Loucy (cell line): Measurements from ENCODE around the gene PCBD1.

Source experiments
- H2AFZ ChIP-seq: fragments of 200-600 bp; sonication (generic); 2 replicates; pipeline ENCODE4 v1.6.0; 2016; ENCODE audit warnings: antibody characterized with exemption, mild to moderate bottlenecking, low read length, moderate library complexity
- H3F3A ChIP-seq: fragments of 200-600 bp; 2 replicates; pipeline ENCODE4 v1.6.0; 2016; ENCODE audit warnings: antibody characterized with exemption, low read depth, mild to moderate bottlenecking
- H3K27me3 ChIP-seq: fragments of 200-600 bp; sonication (generic); 2 replicates; pipeline ENCODE4 v1.6.1; 2014; ENCODE audit warnings: low read length, mild to moderate bottlenecking; ENCODE audit not compliant: insufficient read depth, poor library complexity, severe bottlenecking
- H3K36me3 ChIP-seq: fragments of 200-600 bp; sonication (generic); 2 replicates; pipeline ENCODE4 v1.6.1; 2016; ENCODE audit warnings: low read length; ENCODE audit not compliant: insufficient read depth
- H3K4me1 ChIP-seq: fragments of 200-600 bp; sonication (generic); 2 replicates; pipeline ENCODE4 v1.5.1; 2014; ENCODE audit warnings: low read length, mild to moderate bottlenecking; ENCODE audit not compliant: insufficient read depth, poor library complexity, severe bottlenecking
- H3K4me2 ChIP-seq: fragments of 200-600 bp; sonication (generic); 2 replicates; pipeline ENCODE4 v1.6.0; 2014; ENCODE audit warnings: antibody characterized with exemption, low read length, low read depth, mild to moderate bottlenecking; ENCODE audit not compliant: poor library complexity, severe bottlenecking
- H3K4me3 ChIP-seq: fragments of 200-600 bp; sonication (generic); 2 replicates; pipeline ENCODE4 v1.5.1; 2014; ENCODE audit warnings: low read length, mild to moderate bottlenecking, mixed read lengths; ENCODE audit not compliant: poor library complexity, severe bottlenecking
- H3K79me2 ChIP-seq: fragments of 200-600 bp; sonication (generic); 2 replicates; pipeline ENCODE4 v1.6.1; 2014; ENCODE audit warnings: low read length; ENCODE audit not compliant: insufficient read depth
- H3K9ac ChIP-seq: fragments of 200-600 bp; sonication (generic); 2 replicates; pipeline ENCODE4 v1.6.0; 2014; ENCODE audit warnings: mild to moderate bottlenecking, low read depth, low read length, moderate library complexity; ENCODE audit not compliant: poor library complexity, severe bottlenecking
- H3K9me2 ChIP-seq: fragments of 200-600 bp; sonication (generic); replicated peaks from 2 replicates; pipeline ENCODE4 v1.6.1; 2016; ENCODE audit warnings: low read depth, low read length, mixed read lengths
- H3K9me3 ChIP-seq: fragments of 200-600 bp; sonication (generic); 2 replicates; pipeline ENCODE4 v1.6.1; 2014; ENCODE audit warnings: mild to moderate bottlenecking, antibody characterized with exemption, low read length, low read depth; ENCODE audit not compliant: insufficient read depth
- H4K20me1 ChIP-seq: fragments of 200-600 bp; sonication (generic); 2 replicates; pipeline ENCODE4 v1.6.0; 2014; ENCODE audit warnings: antibody characterized with exemption, low read length, mild to moderate bottlenecking; ENCODE audit not compliant: insufficient read depth, poor library complexity, severe bottlenecking
- EZH2phosphoT487 ChIP-seq: fragments of 200-600 bp; IDR thresholded peaks from 2 replicates; pipeline ENCODE4 v1.6.1; 2018; ENCODE audit warnings: antibody characterized with exemption, mild to moderate bottlenecking, moderate library complexity, borderline replicate concordance
- TF ChIP-seq, protein P1 (sequence below): fragments of 200-600 bp; sonication (generic); conservative IDR thresholded peaks from 2 replicates; pipeline ENCODE4 v1.5.1; 2014; ENCODE audit warnings: mild to moderate bottlenecking, antibody characterized with exemption, low read length

The PCBD1 gene

DNA sequence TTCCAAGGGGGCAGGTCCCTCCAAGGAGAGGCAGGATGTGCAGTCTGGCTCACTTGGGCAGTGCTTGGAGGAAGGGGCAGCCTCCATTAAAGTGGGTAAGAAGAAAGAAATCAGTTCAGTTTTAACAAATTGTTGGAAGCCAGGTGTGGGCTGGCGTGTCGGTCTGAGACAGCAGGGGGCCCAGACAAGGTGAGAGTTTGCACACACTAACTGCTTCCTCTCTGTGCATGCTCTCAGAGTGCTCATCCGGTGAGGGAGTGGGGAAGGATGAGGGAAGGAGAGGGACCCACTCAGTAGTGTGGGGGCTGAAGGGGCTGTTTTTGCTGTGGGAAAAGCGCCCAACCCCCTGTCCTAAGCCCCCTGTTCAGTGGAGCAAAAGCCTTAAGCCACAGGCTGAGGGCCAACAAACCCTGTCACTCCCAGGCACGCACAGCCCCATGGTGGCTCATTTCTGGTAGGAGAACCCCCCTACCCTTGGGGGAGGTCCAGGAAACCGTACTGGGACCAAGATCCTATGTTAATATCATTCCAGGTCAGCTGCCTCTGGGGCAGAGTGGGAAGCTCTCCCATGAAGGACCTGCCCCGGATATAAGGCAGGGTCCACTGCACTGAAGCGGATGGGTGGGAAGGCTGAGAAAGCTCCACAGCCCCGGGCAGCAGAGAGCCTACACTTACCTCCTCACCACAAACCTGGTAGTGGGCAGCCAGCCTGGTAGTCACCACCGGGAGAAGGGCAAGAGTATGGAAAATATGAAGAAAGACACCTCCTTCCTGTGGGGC, 5.1 kb upstream of the PCBD1 start:
- Histone ChIP-seq H4K20me1 (no peaks in the 10 kb centered on the region), H3K79me2 (no peaks in the 10 kb centered on the region), H2AFZ (no peak overlapping the region), H3K9me2 (no peaks in the 10 kb centered on the region), H3K4me1 (peaks cover 6% of the 10 kb centered on the region), H3K36me3 (no peaks in the 10 kb centered on the region), H3K4me2 (no peak overlapping the region), H3K4me3 (no peak overlapping the region), H3F3A (no peaks in the 10 kb centered on the region), H3K27me3 (no peaks in the 10 kb centered on the region), H3K9ac (no peak overlapping the region), H3K9me3 (no peaks in the 10 kb centered on the region)
- TF ChIP-seq EZH2phosphoT487: no peak
- TF ChIP-seq, protein P1, sequence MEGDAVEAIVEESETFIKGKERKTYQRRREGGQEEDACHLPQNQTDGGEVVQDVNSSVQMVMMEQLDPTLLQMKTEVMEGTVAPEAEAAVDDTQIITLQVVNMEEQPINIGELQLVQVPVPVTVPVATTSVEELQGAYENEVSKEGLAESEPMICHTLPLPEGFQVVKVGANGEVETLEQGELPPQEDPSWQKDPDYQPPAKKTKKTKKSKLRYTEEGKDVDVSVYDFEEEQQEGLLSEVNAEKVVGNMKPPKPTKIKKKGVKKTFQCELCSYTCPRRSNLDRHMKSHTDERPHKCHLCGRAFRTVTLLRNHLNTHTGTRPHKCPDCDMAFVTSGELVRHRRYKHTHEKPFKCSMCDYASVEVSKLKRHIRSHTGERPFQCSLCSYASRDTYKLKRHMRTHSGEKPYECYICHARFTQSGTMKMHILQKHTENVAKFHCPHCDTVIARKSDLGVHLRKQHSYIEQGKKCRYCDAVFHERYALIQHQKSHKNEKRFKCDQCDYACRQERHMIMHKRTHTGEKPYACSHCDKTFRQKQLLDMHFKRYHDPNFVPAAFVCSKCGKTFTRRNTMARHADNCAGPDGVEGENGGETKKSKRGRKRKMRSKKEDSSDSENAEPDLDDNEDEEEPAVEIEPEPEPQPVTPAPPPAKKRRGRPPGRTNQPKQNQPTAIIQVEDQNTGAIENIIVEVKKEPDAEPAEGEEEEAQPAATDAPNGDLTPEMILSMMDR: no peak

DNA sequence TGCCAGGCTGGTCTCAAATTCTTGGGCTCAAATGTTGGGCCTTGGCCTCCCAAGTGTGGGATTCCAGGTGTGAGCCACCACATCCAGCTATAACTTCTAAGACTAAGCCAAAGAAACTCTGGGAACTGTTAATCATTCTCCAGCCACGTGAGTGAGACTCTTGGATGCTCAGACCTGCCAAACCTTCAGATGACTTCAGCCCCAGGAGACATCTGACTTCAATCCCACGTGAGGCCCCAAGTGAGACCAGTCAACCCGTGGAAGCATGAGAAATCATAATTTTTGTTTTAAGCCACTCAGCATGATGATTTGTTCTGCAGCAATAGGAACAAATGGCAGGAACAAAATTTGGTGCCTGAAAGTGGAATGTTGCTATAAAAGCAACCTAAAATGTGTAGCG, 4.3 kb upstream of the PCBD1 start:
- H3F3A ChIP-seq: no peaks in the 10 kb centered on the region
- H3K79me2 ChIP-seq: no peaks in the 10 kb centered on the region
- no peaks in the 10 kb centered on the region for H4K20me1 ChIP-seq
- no peak for TF ChIP-seq EZH2phosphoT487
- TF ChIP-seq, protein P1: no peak
- H3K4me1 ChIP-seq: peaks cover 7% of the 10 kb centered on the region
- no peaks in the 10 kb centered on the region for H3K27me3 ChIP-seq
- no peaks in the 10 kb centered on the region for H3K36me3 ChIP-seq
- no peaks in the 10 kb centered on the region for H3K9me3 ChIP-seq
- no peak overlapping the region for H2AFZ ChIP-seq
- H3K9ac ChIP-seq: no peak overlapping the region
- no peaks in the 10 kb centered on the region for H3K9me2 ChIP-seq
- no peak overlapping the region for H3K4me2 ChIP-seq
- H3K4me3 ChIP-seq: no peak overlapping the region

DNA sequence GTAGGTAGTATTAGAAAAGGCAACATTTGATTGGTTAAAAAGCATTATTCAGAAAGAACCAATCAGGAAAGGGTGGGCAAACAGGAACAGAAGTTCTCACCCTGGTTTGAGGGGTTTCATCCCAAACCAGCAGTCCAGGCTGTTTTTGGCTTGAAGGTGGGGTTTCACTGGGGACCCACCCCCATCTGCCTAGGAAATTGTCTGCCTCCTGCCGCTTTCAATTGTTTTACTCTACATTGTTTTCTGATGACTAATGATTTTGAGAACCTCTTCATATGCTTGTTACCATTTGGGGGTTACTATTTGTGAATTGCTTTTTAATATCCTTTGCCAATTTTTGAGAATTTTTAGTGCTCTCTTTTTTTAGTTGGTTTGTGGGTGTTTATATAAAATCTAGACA, 3.3 kb upstream of the PCBD1 start:
- Histone ChIP-seq H4K20me1 (no peaks in the 10 kb centered on the region), H2AFZ (no peak overlapping the region), H3K27me3 (no peaks in the 10 kb centered on the region), H3K4me2 (no peak overlapping the region), H3K36me3 (no peaks in the 10 kb centered on the region), H3K4me1 (peaks cover 15% of the 10 kb centered on the region), H3K79me2 (no peaks in the 10 kb centered on the region), H3F3A (no peaks in the 10 kb centered on the region), H3K9me2 (no peaks in the 10 kb centered on the region), H3K9me3 (no peaks in the 10 kb centered on the region), H3K9ac (no peak overlapping the region), H3K4me3 (no peak overlapping the region)
- no peak for TF ChIP-seq EZH2phosphoT487
- TF ChIP-seq, protein P1: no peak
